Measurements from ENCODE around the gene TMEM184A.

Gene TMEM184A

GRCh38 chr7:1536743-1537534 is 19.1 kb downstream of the TMEM184A start:
- DNase-seq (ENCODE audit: low spot score), result no peak
- in situ Hi-C loops (cut with MboI; ENCODE audit: low pct_unique_long_range_greater_than_20kb, low sequenced_read_pairs, unreplicated experiment), result no loop called here
- no peak for TF ChIP-seq CTCF (IDR thresholded peaks at IDR 0.05; ENCODE audit: extremely low read depth, insufficient read depth, missing control alignments)

GRCh38 chr7:1536455-1536742 is 19.6 kb downstream of the TMEM184A start:
- in situ Hi-C loops (cut with MboI; ENCODE audit: low pct_unique_long_range_greater_than_20kb, low sequenced_read_pairs, unreplicated experiment), result no loop called here
- TF ChIP-seq CTCF (IDR thresholded peaks at IDR 0.05; ENCODE audit: extremely low read depth, insufficient read depth, missing control alignments), result no peak
- no peak for DNase-seq (ENCODE audit: low spot score)

- no peak for DNase-seq (ENCODE audit: low spot score)
- in situ Hi-C loops (cut with MboI; ENCODE audit: low pct_unique_long_range_greater_than_20kb, low sequenced_read_pairs, unreplicated experiment), result no loop called here
- TF ChIP-seq CTCF (IDR thresholded peaks at IDR 0.05; ENCODE audit: extremely low read depth, insufficient read depth, missing control alignments), result no peak
Measured at GRCh38 chr7:1535701-1536454, 20.1 kb downstream of the TMEM184A start.

GRCh38 chr7:1535100-1535458 is 20.9 kb downstream of the TMEM184A start:
- in situ Hi-C loops (cut with MboI; ENCODE audit: low pct_unique_long_range_greater_than_20kb, low sequenced_read_pairs, unreplicated experiment), result no loop called here
- DNase-seq (ENCODE audit: low spot score), result no peak

GRCh38 chr7:1534330-1535099 is 21.5 kb downstream of the TMEM184A start:
- TF ChIP-seq CTCF (IDR thresholded peaks at IDR 0.05; ENCODE audit: extremely low read depth, insufficient read depth, missing control alignments), result no peak
- in situ Hi-C loops (cut with MboI; ENCODE audit: low pct_unique_long_range_greater_than_20kb, low sequenced_read_pairs, unreplicated experiment), result no loop called here
- DNase-seq (ENCODE audit: low spot score), result no peak

More at GRCh38 chr7:1535100-1535458, 20.9 kb downstream of the TMEM184A start:
- TF ChIP-seq CTCF (IDR thresholded peaks at IDR 0.05; ENCODE audit: extremely low read depth, insufficient read depth, missing control alignments), result no peak

GRCh38 chr7:1533547-1534329 is 22.3 kb downstream of the TMEM184A start:
- in situ Hi-C loops (cut with MboI; ENCODE audit: low pct_unique_long_range_greater_than_20kb, low sequenced_read_pairs, unreplicated experiment), result no loop called here
- DNase-seq (ENCODE audit: low spot score), result peak; percentile 73

More at GRCh38 chr7:1533547-1534329, 22.3 kb downstream of the TMEM184A start:
- TF ChIP-seq CTCF (IDR thresholded peaks at IDR 0.05; ENCODE audit: extremely low read depth, insufficient read depth, missing control alignments), result no peak

Data from GM13977 (cell line).